Stimulated activated CD8-positive, alpha-beta memory T cell treated with anti-CD3 and anti-CD28 coated beads, Interleukin-12 subunit alpha, Interleukin-12 subunit beta, amount 100 ng/mL, for 4 hours (primary cell): ENCODE results near the gene RAPGEF5.

ENCODE experiments used
- DNase-seq: peaks from one replicate; pipeline ENCODE4 v3.0.0-alpha.2; 2020; ENCODE audit warnings: low read depth

Gene RAPGEF5

DNA sequence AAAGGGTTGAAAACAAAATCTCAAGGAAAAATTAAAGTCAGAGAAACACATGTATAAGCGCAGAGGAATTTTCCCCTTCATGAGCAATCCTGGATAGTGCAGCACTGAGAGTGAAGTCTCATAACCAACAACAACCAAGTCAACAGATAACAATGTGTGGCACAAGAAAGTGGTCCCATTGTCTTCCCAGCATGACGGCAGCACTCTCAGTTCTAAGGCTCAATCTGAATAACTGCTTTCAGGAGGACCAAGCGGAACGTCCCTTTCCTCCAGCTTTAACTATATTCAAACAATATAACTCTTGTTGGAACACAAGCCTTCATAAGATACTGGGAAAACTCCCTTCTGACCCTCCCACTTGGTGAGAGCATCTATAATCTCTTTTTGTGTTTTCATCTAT lies 137.9 kb downstream of the RAPGEF5 start:
- no peak for DNase-seq

DNA sequence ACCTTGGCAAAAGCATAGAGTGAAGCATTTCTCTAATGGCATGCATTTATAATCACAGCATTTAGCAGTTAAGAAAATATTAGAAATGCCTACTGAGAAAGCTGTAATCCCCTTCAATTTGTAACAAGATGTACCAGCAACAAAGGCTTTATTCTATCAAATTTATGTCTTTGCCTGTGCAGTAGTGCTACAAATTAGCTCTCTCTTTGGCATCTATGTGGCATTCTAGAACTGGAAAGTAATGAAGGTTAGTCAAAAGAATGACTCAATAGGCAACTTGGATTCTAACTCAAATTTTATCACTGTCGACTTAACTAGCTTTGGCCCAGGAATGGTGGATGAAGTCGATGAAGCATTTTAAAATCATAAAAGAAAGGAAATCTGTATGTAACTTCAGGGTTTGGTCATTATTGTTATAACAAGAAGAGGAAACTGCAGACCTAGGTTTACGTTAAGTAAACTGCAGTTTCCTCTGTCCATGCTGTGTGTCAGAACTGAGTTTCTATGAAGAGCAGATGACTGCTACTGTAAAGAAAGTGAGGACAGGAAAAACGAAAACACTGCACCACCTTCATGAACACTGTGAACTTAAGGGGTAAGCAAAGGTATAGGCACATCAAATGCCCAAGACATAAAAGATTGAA lies 140.0 kb downstream of the RAPGEF5 start:
- DNase-seq: no peak

DNA sequence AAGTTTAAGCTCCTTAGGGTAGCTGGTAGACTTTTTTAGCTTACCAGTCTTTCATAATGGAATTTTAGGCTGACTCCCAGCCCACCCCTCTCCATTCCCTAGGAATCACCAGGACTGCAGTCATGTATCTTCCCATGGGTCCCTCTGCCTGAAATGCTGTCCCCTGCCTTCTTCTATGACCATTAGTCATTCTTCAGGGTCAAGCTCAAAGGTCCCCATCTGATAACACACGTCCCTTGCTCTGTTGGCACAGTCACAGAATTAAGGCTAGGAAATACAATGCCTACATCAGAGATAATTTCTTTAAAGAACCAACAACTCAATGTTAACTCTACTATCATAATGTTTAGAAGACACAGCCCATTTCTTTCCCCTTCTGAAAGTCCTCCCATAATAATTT lies 140.6 kb downstream of the RAPGEF5 start:
- DNase-seq: no peak

DNA sequence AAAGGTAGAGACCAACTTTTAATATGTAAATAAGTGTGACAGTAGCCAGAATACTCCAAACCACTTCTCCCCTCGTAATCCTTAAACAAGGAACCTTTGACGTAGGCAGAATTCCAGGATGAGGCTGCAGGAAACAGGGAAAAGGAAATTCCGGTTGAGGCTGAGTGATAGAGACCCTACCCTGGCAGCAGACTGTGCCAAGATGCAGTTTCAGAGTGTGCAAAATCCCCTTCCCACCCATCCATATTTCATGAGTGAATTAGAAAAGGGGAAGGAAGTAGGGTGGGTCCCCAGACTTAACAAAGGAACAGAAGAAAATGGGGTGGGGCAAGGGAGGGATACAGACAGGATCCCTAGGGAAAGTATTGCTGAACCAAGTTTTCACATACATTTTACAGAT lies 143.0 kb downstream of the RAPGEF5 start:
- DNase-seq: no peak

DNA sequence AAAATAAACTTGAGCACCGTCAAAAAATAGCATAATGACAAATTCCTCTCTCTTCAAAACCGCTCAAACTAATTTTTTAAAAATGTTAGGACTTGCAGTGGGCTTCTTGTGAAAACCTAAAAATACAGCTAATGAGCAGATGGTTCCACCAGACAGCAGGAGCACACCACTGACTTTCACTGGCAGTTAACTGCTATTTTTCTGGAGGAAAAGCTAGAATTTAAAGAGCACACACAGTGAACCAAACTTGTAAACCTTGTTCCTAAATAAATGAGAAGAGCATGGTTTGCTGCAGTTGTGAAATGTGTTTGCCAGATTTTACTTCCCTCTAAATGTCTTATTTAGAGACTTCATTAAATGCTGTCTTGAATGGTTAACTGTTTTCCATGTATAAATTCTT lies 143.9 kb downstream of the RAPGEF5 start:
- no peak for DNase-seq

DNA sequence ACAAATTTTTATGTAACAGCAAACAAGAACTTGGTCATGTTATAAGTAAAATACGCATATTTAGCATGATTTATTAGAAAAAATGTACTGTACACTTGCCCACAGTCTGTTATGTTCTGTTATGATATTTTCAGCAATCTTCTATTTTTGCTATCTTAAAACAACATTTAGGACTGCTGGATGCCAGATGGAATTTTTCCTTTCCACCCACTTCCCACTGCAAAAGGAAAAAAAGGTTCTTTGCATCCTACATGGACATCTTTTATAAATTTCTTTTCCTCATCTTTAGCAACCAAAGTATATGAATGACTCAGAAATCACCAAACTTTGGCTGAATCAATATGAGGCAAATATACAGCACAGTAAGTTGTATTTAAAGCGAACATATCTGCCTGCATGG lies 146.0 kb downstream of the RAPGEF5 start:
- DNase-seq: no peak

DNA sequence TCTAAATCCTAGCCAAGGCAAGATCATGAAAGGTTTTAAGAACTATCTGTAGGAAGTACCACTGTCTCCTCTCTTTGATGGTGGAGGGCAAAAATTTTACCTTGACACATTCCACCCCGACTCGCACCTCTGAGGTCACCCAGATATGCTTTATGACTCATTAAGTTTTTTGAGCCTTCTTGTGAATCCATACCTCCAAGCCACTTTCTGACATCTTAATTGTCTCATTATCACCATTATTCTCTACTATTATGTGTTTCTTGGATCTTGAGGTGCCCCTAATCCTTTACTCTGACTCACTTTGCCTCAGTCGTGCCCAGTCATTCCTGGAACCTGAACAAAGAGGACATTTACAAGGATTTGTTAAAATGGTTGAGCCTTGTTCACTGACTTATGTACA lies 146.6 kb downstream of the RAPGEF5 start:
- DNase-seq: no peak

DNA sequence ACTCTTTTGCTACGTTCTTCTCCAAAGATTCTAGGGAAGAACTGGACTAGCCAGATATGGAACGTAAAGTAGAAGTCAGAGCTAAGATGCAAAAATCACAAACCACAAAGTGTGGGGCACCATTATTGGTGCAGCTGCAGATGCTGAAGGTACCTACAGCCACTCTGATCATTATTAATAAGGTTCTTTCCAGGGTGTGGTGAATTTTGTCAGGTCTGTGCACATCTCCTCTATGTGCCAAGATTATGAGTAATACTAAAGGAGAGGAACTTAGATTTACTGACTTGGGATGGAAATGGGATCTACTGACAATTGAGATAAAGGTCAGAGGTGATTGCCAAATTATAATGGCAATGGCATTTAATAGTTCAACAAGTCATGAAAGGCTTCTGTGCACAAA lies 148.2 kb downstream of the RAPGEF5 start:
- no peak for DNase-seq

DNA sequence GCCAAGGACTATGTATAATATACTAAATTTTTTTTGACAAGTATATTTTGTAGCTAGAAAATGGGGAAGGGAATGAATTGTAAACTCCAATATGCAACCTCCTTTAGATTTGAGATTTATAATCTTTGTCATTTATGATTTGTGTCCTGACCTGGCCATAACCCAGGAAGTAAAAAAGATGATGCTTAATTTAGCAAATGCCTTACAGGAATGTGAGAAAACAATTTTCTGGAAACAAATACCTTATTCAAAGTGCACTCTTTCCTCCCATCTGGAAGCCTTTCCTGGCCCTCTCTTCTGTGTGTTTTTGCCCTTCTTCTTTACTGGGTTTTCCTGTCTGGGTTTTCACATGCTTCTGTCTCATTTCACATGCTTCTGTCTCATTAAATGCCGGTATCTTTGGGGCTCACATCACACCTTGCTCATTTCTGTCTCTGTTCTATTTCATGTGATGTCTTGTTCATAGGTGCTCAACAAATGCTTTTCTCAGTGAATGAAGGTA lies 149.2 kb downstream of the RAPGEF5 start:
- DNase-seq: no peak

DNA sequence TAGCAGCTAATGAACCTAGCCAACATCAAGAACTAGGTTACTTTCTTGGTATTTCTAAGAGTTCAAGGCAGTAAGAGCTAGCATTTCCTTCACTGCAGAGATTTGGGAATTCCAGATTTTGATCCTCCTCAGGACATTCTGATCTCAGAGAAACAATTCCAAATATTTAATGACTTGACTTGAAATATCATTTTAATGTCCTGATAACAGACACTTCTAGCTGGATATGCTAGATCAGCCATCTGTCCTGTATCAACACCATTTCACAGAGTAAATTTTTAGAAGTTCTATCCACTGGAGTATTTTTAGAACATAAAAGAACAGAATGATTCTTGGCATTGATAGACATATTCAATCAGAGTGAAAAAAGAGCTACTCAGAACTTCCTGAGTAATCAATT lies 151.3 kb downstream of the RAPGEF5 start:
- no peak for DNase-seq

DNA sequence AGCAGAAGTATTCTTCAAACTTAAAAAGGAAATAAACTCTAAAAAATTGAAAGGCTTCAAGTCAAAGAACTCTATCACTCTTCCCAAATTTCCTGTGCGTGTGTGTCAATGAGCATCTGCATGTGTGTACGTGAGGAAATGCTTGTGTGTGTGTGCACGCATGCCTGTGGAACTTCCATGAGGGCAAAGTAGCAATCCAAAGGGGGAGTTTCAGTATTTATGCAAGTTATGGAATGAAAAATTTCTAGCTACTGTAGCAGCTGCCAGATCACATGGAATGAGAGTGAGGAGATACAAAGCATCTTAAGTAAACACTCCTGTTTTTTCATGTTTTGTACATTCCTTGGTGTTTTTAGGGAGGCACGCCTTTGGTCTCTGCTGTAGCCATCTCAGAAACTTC lies 152.6 kb downstream of the RAPGEF5 start:
- no peak for DNase-seq

DNA sequence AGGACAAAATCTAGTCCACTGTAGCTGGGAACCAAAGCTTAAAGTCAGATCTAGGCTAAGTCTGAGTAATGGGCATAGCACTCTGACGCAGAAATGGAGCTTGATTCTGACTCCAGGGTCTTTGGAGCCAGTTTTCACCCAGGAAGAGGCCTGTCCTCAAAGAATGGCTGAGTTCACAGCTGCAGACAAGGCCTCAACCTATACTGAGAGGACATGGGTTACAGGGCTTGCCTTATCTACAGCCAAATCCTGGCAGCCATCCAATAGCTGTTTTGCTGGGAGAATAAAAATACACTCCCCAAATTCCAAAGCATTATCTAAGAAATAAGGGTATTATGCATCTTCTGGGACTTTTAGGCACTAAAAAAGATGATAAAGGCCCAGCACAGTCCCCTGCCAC lies 154.8 kb downstream of the RAPGEF5 start:
- no peak for DNase-seq

DNA sequence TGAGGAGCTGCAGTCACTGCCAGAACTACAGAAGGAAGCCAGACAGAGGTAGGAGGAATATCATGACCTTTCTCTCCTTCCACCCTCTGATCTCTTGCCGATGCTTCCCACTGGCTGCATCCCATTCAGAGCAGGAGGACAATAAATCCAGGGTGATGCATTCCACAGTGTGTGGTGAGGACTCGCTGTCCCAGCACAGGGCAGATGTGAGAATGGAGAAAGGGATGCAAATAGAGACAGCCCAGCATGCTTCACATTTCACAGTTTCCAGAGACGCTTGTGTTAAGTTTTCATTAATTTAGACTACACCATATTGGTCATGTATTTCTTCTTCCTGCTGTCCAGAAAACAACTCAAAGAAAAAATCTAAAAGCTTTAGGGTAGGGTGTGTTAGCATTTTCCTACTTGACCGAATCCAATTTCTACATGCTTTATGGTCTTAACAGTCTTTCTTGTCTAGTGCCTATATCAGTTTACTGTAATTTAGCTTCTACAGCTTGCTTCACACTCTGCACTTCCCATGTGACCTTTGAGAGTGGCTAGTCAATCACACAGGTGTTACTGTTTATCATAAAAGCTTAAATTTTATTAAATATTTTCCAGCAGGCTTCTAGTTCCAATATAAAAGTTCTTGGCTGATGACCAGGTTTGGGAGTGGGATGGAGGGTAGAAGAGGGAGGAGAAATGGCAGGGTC lies 155.6 kb downstream of the RAPGEF5 start:
- DNase-seq: no peak

DNA sequence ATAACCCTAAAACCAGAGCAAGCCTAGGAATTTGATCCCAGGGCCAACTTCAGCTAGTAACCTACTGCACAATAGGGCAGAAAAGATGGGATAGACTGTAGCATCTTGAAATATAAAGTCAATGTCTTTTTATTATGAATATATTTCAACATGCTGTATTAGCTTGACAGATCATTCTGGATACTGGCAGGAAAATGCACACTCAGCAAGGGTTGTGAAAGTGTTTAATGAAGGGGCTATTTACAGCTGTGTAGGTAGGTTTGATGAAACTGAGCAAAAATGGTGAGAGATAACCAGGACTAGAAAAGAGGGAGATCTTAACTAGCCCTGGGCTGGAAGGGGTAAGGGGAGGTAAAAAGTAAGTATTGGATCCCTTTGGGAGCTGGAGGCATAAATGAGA lies 156.2 kb downstream of the RAPGEF5 start:
- no peak for DNase-seq

DNA sequence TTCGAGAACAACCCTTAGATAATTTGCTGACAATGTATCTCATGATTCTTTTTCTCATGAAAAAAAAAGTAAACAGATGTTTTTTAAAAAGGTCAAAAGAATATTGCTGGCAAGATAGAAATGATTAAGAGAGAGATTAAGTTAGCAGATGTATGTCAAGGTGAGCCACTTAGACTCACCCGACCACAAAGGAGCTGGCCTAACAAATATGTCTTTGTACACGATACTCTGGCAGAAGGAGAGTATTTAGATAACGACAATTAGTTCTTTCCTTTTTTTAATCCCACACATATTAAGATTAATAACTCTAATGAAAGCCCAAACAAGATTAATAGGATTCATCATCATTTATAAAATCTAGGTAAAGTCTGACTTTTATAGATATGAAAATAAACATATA lies 156.7 kb downstream of the RAPGEF5 start:
- DNase-seq: no peak

DNA sequence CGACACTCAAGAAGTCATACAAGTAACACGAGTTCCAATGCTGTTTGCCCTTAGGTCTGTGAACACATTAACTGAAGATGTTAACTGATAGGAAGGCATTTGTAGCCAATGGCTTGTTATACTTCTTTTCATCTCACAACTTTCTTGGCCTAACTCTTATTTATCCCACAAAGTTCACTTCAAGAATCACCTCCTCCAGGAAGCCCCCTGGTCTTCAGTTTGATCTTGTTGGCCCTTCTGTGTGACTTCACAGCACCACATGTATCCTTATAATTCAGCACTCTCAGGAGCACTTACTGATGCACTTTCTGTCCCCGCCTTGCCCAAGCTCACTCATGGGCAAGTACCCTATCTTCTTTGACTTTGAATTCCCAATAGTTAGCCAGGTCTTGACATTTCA lies 159.6 kb downstream of the RAPGEF5 start:
- DNase-seq: no peak

DNA sequence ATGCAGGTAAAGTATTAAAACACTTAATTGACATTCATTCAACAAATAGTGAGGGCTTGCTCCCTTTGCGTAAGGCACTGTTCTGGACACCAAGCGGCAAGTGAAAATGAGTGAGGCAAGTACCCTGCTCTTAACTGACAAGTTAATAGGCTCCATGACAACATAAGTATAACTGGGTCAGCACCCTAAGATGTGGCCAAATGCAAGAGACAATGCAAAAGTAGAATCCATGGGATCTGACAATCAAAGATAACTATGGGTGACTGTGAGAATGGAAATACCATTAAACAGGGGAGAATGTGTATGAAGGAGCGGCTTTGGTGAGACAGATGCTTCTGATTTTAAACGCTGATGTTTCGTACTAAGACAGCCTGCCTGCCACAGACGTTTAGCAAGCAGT lies 160.5 kb downstream of the RAPGEF5 start:
- DNase-seq: no peak

DNA sequence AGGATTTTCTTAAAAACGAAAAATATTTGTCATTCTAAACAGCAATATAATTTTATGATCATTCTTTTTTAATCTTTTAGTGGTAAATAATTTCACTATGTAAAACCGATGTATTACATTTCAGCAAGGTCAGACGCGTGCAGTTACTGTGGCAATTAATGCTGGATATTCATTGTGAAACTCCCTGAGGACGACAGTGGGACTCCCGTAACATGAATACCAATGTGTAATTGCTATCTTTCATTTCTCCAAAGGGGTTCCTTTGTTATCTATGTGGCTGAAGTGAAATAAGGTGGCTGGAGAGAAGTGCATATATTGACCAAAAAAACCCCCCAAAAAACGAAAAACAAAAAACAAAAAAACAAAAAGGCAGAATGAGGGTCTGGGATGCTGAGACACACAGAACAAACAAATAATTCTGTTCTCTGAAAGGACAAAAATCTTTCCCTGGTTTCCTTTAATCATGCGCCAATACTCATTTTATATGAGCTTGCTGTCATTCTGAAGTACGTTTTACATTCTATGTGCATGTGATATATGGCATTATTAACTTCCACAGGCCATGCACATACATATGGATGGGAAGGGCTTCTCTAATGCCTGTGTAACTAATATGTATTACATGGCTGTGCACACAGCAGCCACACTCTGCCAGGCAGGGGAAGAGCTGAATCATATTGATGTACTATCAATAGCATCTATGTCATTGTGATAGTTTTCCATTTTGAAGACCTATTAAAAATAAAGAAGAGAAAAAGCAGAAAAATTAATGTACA lies 161.4 kb downstream of the RAPGEF5 start:
- no peak for DNase-seq

DNA sequence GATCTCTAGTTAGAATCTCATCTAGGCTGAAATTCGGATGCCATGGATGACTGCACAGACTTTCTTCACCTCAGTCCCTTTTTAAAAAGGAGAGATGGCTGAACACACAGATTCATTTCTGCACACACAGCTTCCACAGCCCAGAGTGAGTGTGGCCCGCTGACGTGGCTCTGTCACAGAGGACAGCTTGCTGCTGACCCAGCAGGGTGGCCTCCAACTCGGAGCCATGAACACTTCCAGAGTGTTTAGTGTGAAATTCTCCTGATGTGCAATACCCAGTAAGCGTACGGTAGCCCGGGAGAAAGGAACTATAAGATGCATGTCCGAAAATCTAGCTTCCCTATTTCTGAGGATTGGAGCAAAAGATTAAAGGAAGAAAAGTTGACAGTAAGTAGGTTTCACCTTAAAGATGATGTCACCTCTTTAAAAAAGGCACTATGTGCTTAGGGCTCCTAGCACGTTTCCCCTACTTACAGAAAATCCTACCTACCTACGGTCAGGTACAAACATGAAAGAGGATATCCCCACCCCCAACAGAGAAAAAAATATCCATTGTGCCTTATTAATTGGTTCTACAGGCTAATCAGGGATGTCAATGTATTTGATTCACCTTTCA lies 162.2 kb downstream of the RAPGEF5 start:
- no peak for DNase-seq

DNA sequence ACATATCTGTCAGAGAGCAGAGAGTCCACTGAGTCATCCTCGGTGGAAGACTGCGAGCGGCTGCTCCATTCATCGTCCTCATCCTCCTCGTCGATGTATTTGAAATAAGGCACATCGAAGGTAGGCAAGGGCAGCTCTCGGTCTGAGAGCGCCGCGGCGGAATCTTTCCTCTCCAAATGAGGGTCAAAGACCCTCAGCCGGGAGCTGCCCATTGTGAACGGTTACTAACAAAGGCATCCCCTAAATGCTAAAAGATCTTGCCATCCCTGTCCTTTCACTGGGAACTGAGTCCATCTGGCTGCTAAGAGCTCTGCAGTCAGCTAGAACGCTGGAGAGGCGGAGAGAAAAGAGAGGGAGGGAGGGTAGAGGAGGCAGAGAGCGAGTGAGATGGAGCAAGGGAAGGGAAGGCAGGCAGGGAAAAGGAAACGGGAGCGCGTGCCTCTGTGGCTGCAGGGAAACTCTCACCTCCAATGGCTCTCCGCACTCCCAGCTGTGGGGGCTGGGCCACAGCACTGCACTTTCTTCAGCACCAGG lies 163.4 kb downstream of the RAPGEF5 start:
- DNase-seq: no peak

DNA sequence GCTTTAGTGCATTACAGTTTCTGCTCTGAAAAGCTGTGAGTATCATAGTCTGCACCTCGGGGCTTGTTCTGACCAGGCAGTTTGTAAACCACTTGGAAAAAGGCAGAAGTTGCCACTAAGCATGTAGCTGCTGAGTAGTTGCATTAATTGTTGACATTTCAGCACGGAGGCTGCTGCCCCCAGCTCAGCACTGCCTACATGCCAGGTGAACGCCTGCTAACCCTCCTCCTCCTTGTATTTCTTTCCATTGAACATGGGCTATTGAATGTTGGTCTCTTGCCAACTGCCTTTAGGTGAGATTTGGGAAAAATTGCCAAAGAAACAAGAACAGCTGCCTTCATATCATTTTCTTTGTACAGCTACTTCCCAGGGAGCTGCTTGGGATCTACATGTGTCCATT lies 164.2 kb downstream of the RAPGEF5 start:
- no peak for DNase-seq

DNA sequence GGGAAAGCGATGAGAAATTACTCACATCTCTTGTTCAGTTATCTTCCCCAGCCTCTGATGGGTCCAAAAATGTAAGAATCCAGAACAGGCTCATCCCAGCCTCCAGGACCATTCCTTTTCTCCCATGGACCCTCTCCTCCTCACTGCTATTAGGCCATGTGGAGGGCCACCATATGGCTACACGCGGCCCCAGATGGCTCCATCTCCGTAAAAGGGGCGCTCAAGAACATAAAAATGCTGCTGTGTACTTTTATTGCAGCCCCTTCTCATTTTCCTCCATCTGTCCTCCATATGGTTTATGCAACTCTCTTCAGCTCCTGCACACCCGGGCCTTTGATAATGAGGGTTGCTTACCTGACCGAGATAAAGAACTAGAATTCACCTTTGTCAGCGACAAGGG lies 166.2 kb downstream of the RAPGEF5 start:
- no peak for DNase-seq

DNA sequence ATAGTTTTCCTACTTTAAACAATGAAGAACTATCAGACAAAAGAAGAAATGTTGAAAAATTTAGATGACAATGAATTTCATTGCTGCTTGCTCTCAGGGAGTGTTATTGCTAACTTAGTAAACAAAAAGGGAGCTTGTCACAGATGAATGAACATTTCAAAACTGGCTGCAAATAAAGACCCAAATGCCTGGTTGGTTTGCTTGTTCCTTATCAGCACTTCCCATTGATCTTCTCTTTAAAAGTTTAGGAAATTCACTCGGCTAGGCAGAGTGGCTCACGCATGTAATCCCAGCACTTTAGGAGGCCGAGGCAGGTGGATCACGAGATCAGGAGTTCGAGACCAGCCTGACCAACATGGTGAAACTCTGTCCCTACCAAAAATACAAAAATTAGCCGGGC lies 167.2 kb downstream of the RAPGEF5 start:
- no peak for DNase-seq
